C4-2B (cell line): ENCODE data around the gene SYNDIG1.

Source experiments
- H3K27ac ChIP-seq: fragments of 450-650 bp; 2 replicates; pipeline ENCODE4 v1.5.1; 2017
- CTCF ChIP-seq: fragments of 450-650 bp; conservative IDR thresholded peaks from 2 replicates; pipeline ENCODE4 v1.5.1; 2017; ENCODE audit warnings: mild to moderate bottlenecking
- ZFX ChIP-seq: fragments of 450-650 bp; IDR thresholded peaks from 2 replicates; pipeline ENCODE4 v1.6.1; 2017

SYNDIG1 gene

GRCh38 chr20:24584078-24584477 lies 114.6 kb downstream of the SYNDIG1 start:
- H3K27ac ChIP-seq, result no peak overlapping the region
- TF ChIP-seq ZFX, result no peak
- no peak for TF ChIP-seq CTCF

GRCh38 chr20:24584538-24585356 lies 115.3 kb downstream of the SYNDIG1 start:
- no peak overlapping the region for H3K27ac ChIP-seq

GRCh38 chr20:24585796-24586522 lies 116.5 kb downstream of the SYNDIG1 start:
- H3K27ac ChIP-seq, result no peak overlapping the region
- no peak for TF ChIP-seq ZFX
- no peak for TF ChIP-seq CTCF

More at GRCh38 chr20:24584538-24585356, 115.3 kb downstream of the SYNDIG1 start:
- TF ChIP-seq CTCF, result no peak
- no peak for TF ChIP-seq ZFX

GRCh38 chr20:24586523-24586840 lies 117.1 kb downstream of the SYNDIG1 start:
- H3K27ac ChIP-seq, result no peak overlapping the region
- TF ChIP-seq CTCF (no peak), ZFX (no peak)

- no peak overlapping the region for H3K27ac ChIP-seq
- TF ChIP-seq CTCF (no peak), ZFX (no peak)
Observed at GRCh38 chr20:24587384-24588046, 118.1 kb downstream of the SYNDIG1 start.

GRCh38 chr20:24588047-24588635 lies 118.7 kb downstream of the SYNDIG1 start:
- TF ChIP-seq CTCF (no peak), ZFX (no peak)
- no peak overlapping the region for H3K27ac ChIP-seq
